Pancreas (tissue), 10 donors: ENCODE measurements around the gene CACNA1I. TPM values are rescaled to one million over a fixed set of nuclear protein-coding genes. Genes with fewer than 3 reads are reported as not detected.
A peak's percentile ranks its signal among the peaks of the same experiment; 100 is the strongest.

ENCODE experiments used
- ATAC-seq, 4 donors: fragments of 200-7000 bp; cut with Tn5 transposase; one replicate each; pipeline versions ENCODE4 v1.8.0 to v1.9.1; 2020; ENCODE audit warnings: mild to moderate bottlenecking in 4 of 4, moderate library complexity in 4 of 4
- DNase-seq, 6 donors: peaks; one replicate each; pipeline ENCODE4 v3.0.0-alpha.2; 2020
- FAIRE-seq: peaks from 2 replicates; lab custom pipeline; 2012; peaks lifted over from hg19 to GRCh38; lab: Jason Lieb, UNC
- H3K27ac ChIP-seq, 4 donors: fragments of 200-600 bp; sonication (generic); 1 replicate in 3 of 4; 2 replicates in 1 of 4; pipeline versions ENCODE4 v1.5.0 to v1.8.0; 2020
- H3K27me3 ChIP-seq, 4 donors: fragments of 200-600 bp; one replicate each; pipeline ENCODE4 v1.8.0; 2021
- H3K36me3 ChIP-seq, 3 donors: fragments of 200-600 bp; sonication (generic) in 1 of 3; one replicate each; pipeline versions ENCODE4 v1.5.0 to v1.8.0; 2020 to 2021
- H3K4me1 ChIP-seq, 3 donors: fragments of 200-600 bp; one replicate each; pipeline ENCODE4 v1.8.0; 2021
- H3K4me3 ChIP-seq, 4 donors: fragments of 200-600 bp; sonication (generic) in 2 of 4; one replicate each; pipeline versions ENCODE4 v1.5.0 to v1.8.0; 2020 to 2021
- H3K9me3 ChIP-seq, 4 donors: fragments of 200-600 bp; one replicate each; pipeline ENCODE4 v1.8.0; 2021
- CTCF ChIP-seq, 4 donors: fragments of 200-600 bp; sonication (generic) in 3 of 4; IDR thresholded peaks; one replicate each; pipeline versions ENCODE4 v1.5.0 to v1.8.0; 2021; ENCODE audit warnings: antibody characterized with exemption in 4 of 4
- WGBS, 2 donors: extraction: QIAGEN DNeasy Blood & Tissue Kit; methylation state at CpG; one replicate each; pipeline ENCODE4 v1.1.7; 2013; 5-methylcytosine and 5-hydroxymethylcytosine counted together
- intact Hi-C, 3 donors: fragments of 100-400 bp; cut with DNase I; formaldehyde crosslinking; loops; one replicate each; pipeline versions ENCODE4 v1.11.1 to v1.14.2; 2022
- polyA plus RNA-seq, 2 donors: library from polyadenylated mRNA; stranded (reverse); fragments of 200-250 nt; gene quantifications; one replicate each; pipeline ENCODE4 v1.2.3, GENCODE V29; 2013
- total RNA-seq, 6 donors: library from RNA; stranded (reverse); fragmentation: NEBNext Ultra II Directional in 4 of 6; extraction: Animal tissue kit (Norgen Biotek cat#: 25700) in 4 of 6; gene quantifications; one replicate each; pipeline versions ENCODE4 v1.2.1 to v1.2.4, GENCODE V29; 2021 to 2023
- donor health status: healthy with polysubstance abuse.
- donor health status: DM: no; HTN: no; CAD: no; lungs with moderate emphysema.
- donor health status: DM: no; HTN: no; CAD: no.
- donor health status: control.
- donor health status: control.
- donor health status: Bipolar disorder and iron deficiency.
- donor health status: DM: yes; HTN: yes; CAD: no.
- donor health status: DM: no; HTN: no; CAD: no.
- donor health status: DM: no; HTN: no; CAD: no.
- donor health status: DM: yes; HTN: yes; CAD: no.

The CACNA1I gene
- total and polyA plus RNA-seq, 8 donors: 0.04 to 0.21 (median 0.07) TPM

- H3K9me3 ChIP-seq: no peaks in the 10 kb centered on the region
- intact Hi-C loops: no loop called here
- H3K36me3 ChIP-seq: no peaks in the 10 kb centered on the region
- 72 to 78% methylated on average over 31 to 35 of the region's 35 CpGs for WGBS, 2 donors
- FAIRE-seq (no peak), ATAC-seq (no peak), DNase-seq (peak in 1 of 6 donors; percentile 45)
- TF ChIP-seq CTCF (IDR thresholded peaks at IDR 0.05): no peak
- no peaks in the 10 kb centered on the region for H3K27me3 ChIP-seq
- H3K4me3 ChIP-seq: no peak overlapping the region
- H3K27ac ChIP-seq: no peak overlapping the region
- H3K4me1 ChIP-seq: no peaks in the 10 kb centered on the region
Observed at GRCh38 chr22:39647836-39648629, 77.5 kb downstream of the CACNA1I start.

- Histone ChIP-seq H3K4me1 (no peaks in the 10 kb centered on the region), H3K36me3 (no peaks in the 10 kb centered on the region), H3K4me3 (no peak overlapping the region), H3K9me3 (no peaks in the 10 kb centered on the region), H3K27ac (no peak overlapping the region), H3K27me3 (no peaks in the 10 kb centered on the region)
- DNase-seq (no peak), ATAC-seq (no peak), FAIRE-seq (no peak)
- TF ChIP-seq CTCF (IDR thresholded peaks at IDR 0.05): no peak
- WGBS, 2 donors: 74 to 81% methylated on average over 5 of the region's 5 CpGs
- intact Hi-C loops: no loop called here
Observed at GRCh38 chr22:39648630-39648950, 78.0 kb downstream of the CACNA1I start.

GRCh38 chr22:39649500-39650089 lies 79.0 kb downstream of the CACNA1I start:
- H3K27me3 ChIP-seq: no peaks in the 10 kb centered on the region
- no peak overlapping the region for H3K27ac ChIP-seq
- DNase-seq (no peak), ATAC-seq (no peak), FAIRE-seq (no peak)
- intact Hi-C loops: no loop called here
- TF ChIP-seq CTCF (IDR thresholded peaks at IDR 0.05): no peak
- H3K9me3 ChIP-seq: no peaks in the 10 kb centered on the region
- H3K4me1 ChIP-seq: no peaks in the 10 kb centered on the region
- 90 to 94% methylated on average over 41 of the region's 41 CpGs for WGBS, 2 donors
- H3K4me3 ChIP-seq: no peak overlapping the region
- no peaks in the 10 kb centered on the region for H3K36me3 ChIP-seq

GRCh38 chr22:39651053-39651996 lies 80.8 kb downstream of the CACNA1I start:
- FAIRE-seq: no peak
- intact Hi-C loops: no loop called here

More at GRCh38 chr22:39651053-39651996, 80.8 kb downstream of the CACNA1I start:
- no peak for TF ChIP-seq CTCF (IDR thresholded peaks at IDR 0.05)
- Histone ChIP-seq H3K36me3 (no peaks in the 10 kb centered on the region), H3K27ac (no peak overlapping the region), H3K9me3 (no peaks in the 10 kb centered on the region), H3K4me1 (no peaks in the 10 kb centered on the region), H3K4me3 (no peak overlapping the region), H3K27me3 (no peaks in the 10 kb centered on the region)
- DNase-seq: no peak
- 75 to 78% methylated on average over 24 of the region's 24 CpGs for WGBS, 2 donors
- no peak for ATAC-seq
